Activated T-cell treated with anti-CD3 and anti-CD28 coated beads for 4 hours (primary cell): ENCODE results near the gene PHF5A.
A peak's percentile ranks its signal among the peaks of the same experiment; 100 is the strongest.

Experiments
- DNase-seq: peaks from one replicate; pipeline ENCODE4 v3.0.0-alpha.2; 2020

PHF5A gene

GRCh38 chr22:41468381-41469217 lies at the start of gene PHF5A, which contains the start of gene ACO2:
Gene PHF5A, minus strand, starts transcription at chr22:41468692. Its CDS starts 39 bp downstream, at chr22:41468653.
Gene ACO2, plus strand, starts transcription at chr22:41469117. Its CDS starts 30 bp downstream, at chr22:41469147.
- peak; percentile 99 for DNase-seq

- DNase-seq = no peak
Observed at GRCh38 chr22:41518048-41518347, 49.5 kb upstream of the PHF5A start.

GRCh38 chr22:41517172-41518047 lies 48.9 kb upstream of the PHF5A start:
- peak; percentile 30 for DNase-seq

- DNase-seq = no peak
Observed at GRCh38 chr22:41516462-41516861, 48.0 kb upstream of the PHF5A start.

- no peak for DNase-seq
Observed at GRCh38 chr22:41513391-41513790, 44.9 kb upstream of the PHF5A start.

- DNase-seq = no peak
Observed at GRCh38 chr22:41512421-41513194, 44.1 kb upstream of the PHF5A start.

GRCh38 chr22:41511521-41511968 lies 43.1 kb upstream of the PHF5A start:
- no peak for DNase-seq

- no peak for DNase-seq
Observed at GRCh38 chr22:41508770-41509170, 40.3 kb upstream of the PHF5A start.

- DNase-seq = no peak
Observed at GRCh38 chr22:41507330-41508063, 39.0 kb upstream of the PHF5A start.

GRCh38 chr22:41505511-41506220 lies 37.2 kb upstream of the PHF5A start:
- no peak for DNase-seq

GRCh38 chr22:41504816-41505215 lies 36.3 kb upstream of the PHF5A start:
- no peak for DNase-seq

- no peak for DNase-seq
Observed at GRCh38 chr22:41504397-41504796, 35.9 kb upstream of the PHF5A start.

GRCh38 chr22:41501209-41501608 lies 32.7 kb upstream of the PHF5A start:
- DNase-seq = no peak

GRCh38 chr22:41500303-41500702 lies 31.8 kb upstream of the PHF5A start:
- no peak for DNase-seq

GRCh38 chr22:41499624-41500280 lies 31.3 kb upstream of the PHF5A start:
- no peak for DNase-seq

- DNase-seq = no peak
Observed at GRCh38 chr22:41498303-41498835, 29.9 kb upstream of the PHF5A start.

GRCh38 chr22:41491374-41492100 lies 23.0 kb upstream of the PHF5A start:
- DNase-seq = no peak

GRCh38 chr22:41488596-41489385 lies 20.3 kb upstream of the PHF5A start:
- no peak for DNase-seq

- DNase-seq = no peak
Observed at GRCh38 chr22:41488076-41488475, 19.6 kb upstream of the PHF5A start.
